ENCODE measurements around the gene CARD16. TPM values are rescaled to one million over a fixed set of nuclear protein-coding genes. Genes with fewer than 3 reads are reported as not detected.

The CARD16 gene
- polyA plus RNA-seq, 1 experiment: 125 TPM

DNA sequence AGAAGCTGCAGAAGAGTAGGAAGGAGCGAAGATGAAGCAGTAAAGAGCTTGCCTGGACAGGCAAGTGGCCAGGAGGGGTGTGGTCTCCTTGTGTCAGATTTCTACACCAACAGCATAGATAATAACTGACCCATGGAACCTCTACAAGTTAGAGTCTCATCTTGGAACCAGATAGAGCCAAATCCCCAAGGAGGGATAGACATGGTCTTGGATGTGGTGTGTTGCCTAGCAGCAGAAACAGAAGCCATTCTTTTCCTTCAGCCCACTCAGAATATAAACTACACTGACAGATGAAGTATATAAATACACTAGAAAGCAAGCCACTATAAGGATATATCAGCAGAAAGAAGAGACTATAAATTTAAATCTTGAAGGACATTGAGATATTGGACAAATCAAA lies 4.3 kb upstream of the CARD16 start:
- H3K9me3 ChIP-seq (ENCODE audit: control insufficient read depth, insufficient read depth, low read length): no peaks in the 10 kb centered on the region
- TF ChIP-seq, protein P1, sequence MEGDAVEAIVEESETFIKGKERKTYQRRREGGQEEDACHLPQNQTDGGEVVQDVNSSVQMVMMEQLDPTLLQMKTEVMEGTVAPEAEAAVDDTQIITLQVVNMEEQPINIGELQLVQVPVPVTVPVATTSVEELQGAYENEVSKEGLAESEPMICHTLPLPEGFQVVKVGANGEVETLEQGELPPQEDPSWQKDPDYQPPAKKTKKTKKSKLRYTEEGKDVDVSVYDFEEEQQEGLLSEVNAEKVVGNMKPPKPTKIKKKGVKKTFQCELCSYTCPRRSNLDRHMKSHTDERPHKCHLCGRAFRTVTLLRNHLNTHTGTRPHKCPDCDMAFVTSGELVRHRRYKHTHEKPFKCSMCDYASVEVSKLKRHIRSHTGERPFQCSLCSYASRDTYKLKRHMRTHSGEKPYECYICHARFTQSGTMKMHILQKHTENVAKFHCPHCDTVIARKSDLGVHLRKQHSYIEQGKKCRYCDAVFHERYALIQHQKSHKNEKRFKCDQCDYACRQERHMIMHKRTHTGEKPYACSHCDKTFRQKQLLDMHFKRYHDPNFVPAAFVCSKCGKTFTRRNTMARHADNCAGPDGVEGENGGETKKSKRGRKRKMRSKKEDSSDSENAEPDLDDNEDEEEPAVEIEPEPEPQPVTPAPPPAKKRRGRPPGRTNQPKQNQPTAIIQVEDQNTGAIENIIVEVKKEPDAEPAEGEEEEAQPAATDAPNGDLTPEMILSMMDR (IDR thresholded peaks at IDR 0.05; ENCODE audit: low read depth, low read length): no peak
- no peak for DNase-seq (ENCODE audit: low read depth, low spot score)
- no peak overlapping the region for H3K4me3 ChIP-seq (ENCODE audit: low read depth, low read length)
- no peak overlapping the region for H3K27ac ChIP-seq (ENCODE audit: low read depth, low read length)
- ChIA-PET POLR2A (no interaction called here), CTCF (interaction anchor here (0.6 kb wide), 1 partner anchor 344 kb away, joined by 3 read pairs; no protein-coding TSS in a partner anchor)
- H3K27me3 ChIP-seq (ENCODE audit: control insufficient read depth, insufficient read depth, low read length): no peaks in the 10 kb centered on the region

DNA sequence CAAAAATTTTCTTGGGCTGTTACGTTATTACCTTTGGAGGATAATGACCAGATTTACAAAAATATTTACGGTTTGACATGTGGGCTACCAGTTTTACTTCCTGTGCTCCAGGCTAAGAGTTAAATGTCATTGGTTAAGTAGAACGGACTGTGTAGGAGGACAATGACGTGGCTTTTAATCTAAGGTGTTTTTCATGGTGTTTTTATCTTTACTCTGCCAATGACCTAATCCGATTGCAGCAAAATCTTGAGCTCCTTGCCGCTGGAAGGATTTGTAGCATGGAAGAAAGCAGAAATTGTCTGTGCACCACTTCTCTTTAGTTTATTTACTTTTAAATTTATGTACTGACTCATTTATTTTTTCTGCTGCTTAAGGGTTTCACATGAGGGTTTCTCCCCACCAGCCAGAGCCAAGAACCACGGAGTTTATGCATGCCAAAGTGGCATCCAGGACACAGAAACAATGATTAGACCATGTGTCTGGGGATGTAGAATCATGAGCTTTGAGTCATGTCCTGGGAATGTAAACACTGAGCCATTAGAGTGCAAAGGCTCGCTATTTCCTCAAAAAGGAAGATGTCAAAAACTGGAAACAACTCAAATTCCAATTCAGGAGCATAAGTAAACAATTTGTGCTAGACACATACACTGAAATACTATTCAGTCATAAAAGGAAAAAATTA lies 1.9 kb upstream of the CARD16 start:
- Histone ChIP-seq H3K27ac (ENCODE audit: low read depth, low read length) (peak overlapping the region; percentile 49), H3K9me3 (ENCODE audit: control insufficient read depth, insufficient read depth, low read length) (no peaks in the 10 kb centered on the region), H3K27me3 (ENCODE audit: control insufficient read depth, insufficient read depth, low read length) (no peaks in the 10 kb centered on the region), H3K4me3 (ENCODE audit: low read depth, low read length) (no peak overlapping the region)
- TF ChIP-seq, protein P1 (IDR thresholded peaks at IDR 0.05; ENCODE audit: low read depth, low read length): no peak
- POLR2A ChIA-PET: interaction anchor here (0.5 to 0.9 kb wide), 4 partner anchors 42 to 189 kb away, joined by 3 to 12 read pairs (median 3); no protein-coding TSS in a partner anchor
- CTCF ChIA-PET: no interaction called here
- peak; percentile 99 for DNase-seq (ENCODE audit: low read depth, low spot score)

DNA sequence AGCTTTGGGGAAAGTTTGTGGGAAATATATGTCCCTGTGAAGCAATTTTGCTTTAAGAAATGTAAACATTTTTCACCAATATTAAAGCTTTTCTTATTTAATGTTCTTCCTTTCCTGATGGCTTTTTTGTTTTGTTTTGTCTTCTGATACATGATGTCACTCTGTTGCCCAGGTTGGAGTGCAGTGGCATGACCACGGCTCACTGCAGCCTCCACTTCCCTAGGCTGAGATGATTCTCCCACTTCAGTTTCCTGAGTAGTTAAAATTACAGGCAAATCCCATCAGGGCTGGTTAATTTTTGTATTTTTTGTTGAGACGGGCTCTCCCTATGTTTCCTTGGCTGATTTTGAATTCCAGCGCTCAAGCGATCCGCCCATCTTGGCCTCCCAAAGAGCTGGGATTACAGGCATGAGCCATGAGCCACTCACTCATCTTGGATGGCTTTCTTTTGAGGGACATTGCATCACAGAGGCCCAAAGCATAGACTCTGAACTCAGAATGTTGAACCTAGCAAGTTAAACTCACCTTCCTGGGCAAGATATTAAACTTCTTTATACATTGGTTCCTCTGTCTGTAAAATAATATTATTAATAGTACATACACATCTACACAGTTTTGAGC lies 651 bp upstream of the CARD16 start:
- H3K9me3 ChIP-seq (ENCODE audit: control insufficient read depth, insufficient read depth, low read length): no peaks in the 10 kb centered on the region
- POLR2A ChIA-PET: interaction anchor here (1.0 kb wide), 1 partner anchor 10 kb away, joined by 3 read pairs; the partner anchor contains the start of gene CASP1
- CTCF ChIA-PET: no interaction called here
- TF ChIP-seq, protein P1 (IDR thresholded peaks at IDR 0.05; ENCODE audit: low read depth, low read length): no peak
- no peaks in the 10 kb centered on the region for H3K27me3 ChIP-seq (ENCODE audit: control insufficient read depth, insufficient read depth, low read length)
- H3K4me3 ChIP-seq (ENCODE audit: low read depth, low read length): no peak overlapping the region
- H3K27ac ChIP-seq (ENCODE audit: low read depth, low read length): peak overlapping the region; percentile 70
- no peak for DNase-seq (ENCODE audit: low read depth, low spot score)

DNA sequence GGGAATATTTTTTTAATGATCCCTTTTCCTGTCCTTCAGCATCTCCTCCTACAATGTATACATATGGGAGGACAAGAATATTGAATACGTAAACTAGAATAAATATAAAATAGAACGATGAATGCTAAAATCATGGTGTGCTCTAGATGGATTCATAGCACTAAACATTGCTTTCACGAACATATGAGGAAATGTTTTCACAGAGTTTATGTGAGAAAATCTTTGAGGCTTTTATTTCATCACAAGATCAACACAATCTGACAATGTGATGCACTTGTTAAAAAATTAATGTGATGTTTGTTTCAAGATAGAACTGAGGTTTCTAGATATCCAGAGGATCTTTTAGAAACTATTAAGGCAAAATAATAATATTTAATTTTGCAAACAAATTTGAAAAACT lies 3.0 kb downstream of the CARD16 start:
- peak overlapping the region; percentile 63; the same call in 1 of the 2 replicates for H3K4me3 ChIP-seq (ENCODE audit: low read depth, low read length)
- peaks cover 6% of the 10 kb centered on the region; the same call in 1 of the 2 replicates for H3K9me3 ChIP-seq (ENCODE audit: control insufficient read depth, insufficient read depth, low read length)
- H3K27me3 ChIP-seq (ENCODE audit: control insufficient read depth, insufficient read depth, low read length): no peaks in the 10 kb centered on the region
- CTCF ChIA-PET: no interaction called here
- POLR2A ChIA-PET: no interaction called here
- TF ChIP-seq, protein P1 (IDR thresholded peaks at IDR 0.05; ENCODE audit: low read depth, low read length): no peak
- no peak overlapping the region for H3K27ac ChIP-seq (ENCODE audit: low read depth, low read length)
- DNase-seq (ENCODE audit: low read depth, low spot score): no peak

DNA sequence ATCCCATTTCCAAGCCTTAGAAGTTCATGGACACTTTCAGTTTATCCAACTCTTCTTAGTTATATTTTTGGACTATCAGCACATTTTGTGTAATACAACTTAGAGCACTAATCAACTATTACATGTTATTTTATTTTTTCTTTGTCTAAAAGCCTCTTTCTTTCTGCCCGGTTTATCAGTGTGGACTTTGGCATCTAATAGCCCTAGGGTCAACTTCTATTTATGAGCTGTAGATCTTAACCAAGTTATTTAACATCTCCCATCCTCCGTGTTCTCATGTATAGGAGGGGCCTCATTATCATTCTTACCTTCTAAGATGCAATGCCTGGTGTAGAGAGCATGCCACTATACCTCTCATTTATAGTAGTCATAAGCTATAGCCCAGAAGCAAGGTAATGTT lies 4.4 kb downstream of the CARD16 start:
- Histone ChIP-seq H3K4me3 (ENCODE audit: low read depth, low read length) (no peak overlapping the region), H3K9me3 (ENCODE audit: control insufficient read depth, insufficient read depth, low read length) (peaks cover 6% of the 10 kb centered on the region; the same call in 1 of the 2 replicates), H3K27ac (ENCODE audit: low read depth, low read length) (no peak overlapping the region), H3K27me3 (ENCODE audit: control insufficient read depth, insufficient read depth, low read length) (no peaks in the 10 kb centered on the region)
- TF ChIP-seq, protein P1 (IDR thresholded peaks at IDR 0.05; ENCODE audit: low read depth, low read length): no peak
- ChIA-PET POLR2A (no interaction called here), CTCF (no interaction called here)
- DNase-seq (ENCODE audit: low read depth, low spot score): no peak

Measured in AG04450 (cell line).